ENCODE measurements around the gene ADORA2B.
"Not testable (repeated sequence)": the region's sequence is repeated elsewhere in the genome, so short reads cannot be mapped to it uniquely, and the experiment has no call there.

ADORA2B gene

DNA sequence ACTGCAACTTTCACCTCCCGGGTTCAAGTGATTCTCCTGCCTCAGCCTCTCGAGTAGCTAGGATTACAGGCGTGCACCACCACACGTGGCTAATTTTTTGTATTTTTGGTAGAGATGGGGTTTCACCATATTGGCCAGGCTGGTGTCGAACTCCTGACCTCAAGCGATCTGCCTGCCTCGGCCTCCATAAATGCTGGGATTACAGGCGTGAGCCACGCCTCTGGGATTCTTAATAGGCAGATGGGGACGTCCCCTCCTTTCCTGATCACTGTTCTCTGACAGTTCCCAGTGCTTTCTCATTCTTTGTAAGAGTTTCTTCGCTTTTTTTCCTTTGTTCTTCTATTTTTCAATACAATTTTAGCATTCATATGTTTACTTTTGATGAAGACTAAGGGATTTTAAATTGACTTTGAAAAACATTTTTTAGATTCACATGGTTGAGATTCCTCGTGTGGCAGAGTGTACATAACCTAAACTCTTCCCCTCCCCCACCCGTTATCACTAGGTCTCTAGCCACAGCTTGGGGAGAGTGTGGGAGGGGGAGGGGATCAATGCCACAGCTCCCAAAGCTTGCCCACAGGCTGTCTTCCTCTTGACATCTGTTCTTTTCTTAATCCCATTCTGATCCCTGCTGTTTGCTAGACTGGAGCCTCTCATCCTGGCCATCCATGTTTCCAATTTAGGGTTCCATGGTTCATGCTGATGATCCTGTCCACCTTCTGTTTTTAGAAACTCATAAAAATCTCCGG, 11.0 kb downstream of the ADORA2B start:
- DNase-seq (ENCODE audit: low read depth) = peak; percentile 93

DNA sequence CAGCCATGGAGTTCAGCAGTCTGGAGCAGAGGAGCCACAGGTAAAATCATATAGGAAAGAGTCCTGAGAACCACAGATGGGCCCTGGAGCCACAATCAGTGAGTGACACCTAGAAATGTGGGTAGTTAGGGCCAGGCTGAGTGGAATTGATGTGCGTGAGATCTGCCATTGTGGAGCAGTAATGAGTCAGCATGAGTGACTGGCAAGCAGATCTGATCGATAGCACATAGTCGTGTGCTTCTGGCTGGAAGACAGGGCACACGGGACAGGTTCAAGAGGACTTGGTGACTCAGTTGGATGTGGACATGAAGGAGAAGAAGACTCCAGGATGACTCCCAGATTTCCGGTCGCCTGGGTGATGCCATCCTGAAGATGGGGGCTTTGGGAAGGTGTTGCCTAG, 12.3 kb downstream of the ADORA2B start:
- peak; percentile 72 for DNase-seq (ENCODE audit: low read depth)

DNA sequence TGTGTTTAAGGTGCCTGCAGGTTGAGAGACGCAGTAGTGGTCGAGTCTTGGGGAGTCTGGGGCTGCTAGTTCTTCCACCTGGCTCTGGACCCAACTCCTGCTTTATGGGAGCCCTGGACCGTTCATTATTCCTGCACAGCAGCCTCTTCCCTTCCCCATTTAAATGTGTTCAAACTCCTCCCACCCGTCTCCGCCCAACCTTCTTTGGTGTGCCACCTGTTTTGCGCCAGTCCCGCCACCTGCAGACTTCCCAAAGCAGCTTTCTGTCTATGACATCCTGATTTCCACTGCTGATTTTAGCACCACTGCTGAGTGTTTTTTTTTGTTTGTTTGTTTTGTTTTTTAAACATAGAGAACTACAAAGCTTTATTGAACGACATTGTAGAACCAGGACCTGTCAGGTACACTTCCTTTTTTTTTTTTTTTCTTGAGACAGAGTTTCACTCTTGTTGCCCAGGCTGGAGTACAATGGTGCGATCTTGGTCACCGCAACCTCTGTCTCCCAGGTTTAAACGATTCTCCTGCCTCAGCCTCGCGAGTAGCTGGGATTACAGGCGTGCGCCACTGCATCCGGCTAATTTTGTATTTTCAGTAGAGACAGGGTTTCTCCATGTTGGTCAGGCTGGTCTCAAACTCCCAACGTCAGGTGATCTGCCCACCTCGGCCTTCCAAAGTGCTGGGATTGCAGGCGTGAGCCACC, 12.8 kb downstream of the ADORA2B start:
- no peak for DNase-seq (ENCODE audit: low read depth)

DNA sequence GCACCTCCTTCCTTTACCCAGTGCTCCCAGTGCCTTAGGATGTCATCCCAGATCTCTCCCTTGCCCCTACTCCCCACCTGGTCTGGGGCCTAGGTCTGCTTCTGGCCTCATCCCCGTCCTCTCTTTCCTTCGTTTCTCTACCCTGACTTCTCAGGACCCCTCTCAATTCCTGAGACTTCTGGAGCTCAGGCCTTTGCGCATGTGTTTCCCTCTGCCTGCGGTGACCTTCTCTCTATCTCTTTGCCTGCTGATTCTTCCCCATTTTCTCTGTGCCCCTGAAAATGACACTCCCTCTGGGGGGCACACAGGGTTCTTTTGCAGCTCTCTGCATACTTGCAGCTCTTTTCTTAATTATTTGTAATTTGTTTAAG, 13.5 kb downstream of the ADORA2B start:
- no peak for DNase-seq (ENCODE audit: low read depth)

DNA sequence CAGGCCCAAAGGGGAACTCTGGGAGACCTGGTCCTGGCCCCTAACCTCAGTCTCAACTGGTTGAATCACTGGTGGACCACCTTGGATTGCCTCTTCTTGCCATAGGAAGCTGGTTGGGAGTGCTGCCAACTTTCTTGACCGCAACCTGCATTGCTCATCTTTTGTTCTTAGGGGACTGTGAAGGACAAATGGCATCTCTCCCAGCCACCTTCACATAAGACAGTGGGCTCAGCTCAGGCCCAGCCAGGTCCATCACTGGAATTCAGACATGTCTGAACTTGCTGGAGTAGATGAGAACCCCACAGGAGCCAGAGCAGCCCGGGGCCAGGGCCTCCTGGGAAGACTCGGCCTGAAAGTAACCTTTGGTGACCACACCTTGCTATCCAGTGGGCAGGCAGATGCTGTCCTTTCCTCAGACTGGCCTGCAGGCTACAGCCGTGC, 18.8 kb downstream of the ADORA2B start:
- no peak for DNase-seq (ENCODE audit: low read depth)

DNA sequence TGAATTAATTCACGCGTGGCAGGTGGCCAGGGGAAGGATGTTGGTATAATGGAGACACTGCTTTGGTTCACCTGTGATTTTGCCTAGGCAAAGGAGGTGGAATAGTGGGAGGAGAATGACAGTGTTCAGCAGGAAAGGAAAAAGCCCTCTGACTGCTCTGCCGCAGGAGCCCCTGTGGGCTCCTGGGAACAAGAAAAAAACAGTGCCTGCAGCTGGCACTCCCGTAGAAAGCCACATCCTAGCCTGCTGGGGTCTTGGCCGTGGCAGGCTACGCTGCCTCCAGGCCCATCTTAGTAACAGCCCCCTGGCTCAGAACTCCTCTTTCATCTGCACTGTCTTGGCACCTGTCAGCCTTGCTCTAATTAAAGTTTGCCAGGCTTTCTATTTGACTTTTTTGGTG, 20.6 kb downstream of the ADORA2B start:
- no peak for DNase-seq (ENCODE audit: low read depth)

DNA sequence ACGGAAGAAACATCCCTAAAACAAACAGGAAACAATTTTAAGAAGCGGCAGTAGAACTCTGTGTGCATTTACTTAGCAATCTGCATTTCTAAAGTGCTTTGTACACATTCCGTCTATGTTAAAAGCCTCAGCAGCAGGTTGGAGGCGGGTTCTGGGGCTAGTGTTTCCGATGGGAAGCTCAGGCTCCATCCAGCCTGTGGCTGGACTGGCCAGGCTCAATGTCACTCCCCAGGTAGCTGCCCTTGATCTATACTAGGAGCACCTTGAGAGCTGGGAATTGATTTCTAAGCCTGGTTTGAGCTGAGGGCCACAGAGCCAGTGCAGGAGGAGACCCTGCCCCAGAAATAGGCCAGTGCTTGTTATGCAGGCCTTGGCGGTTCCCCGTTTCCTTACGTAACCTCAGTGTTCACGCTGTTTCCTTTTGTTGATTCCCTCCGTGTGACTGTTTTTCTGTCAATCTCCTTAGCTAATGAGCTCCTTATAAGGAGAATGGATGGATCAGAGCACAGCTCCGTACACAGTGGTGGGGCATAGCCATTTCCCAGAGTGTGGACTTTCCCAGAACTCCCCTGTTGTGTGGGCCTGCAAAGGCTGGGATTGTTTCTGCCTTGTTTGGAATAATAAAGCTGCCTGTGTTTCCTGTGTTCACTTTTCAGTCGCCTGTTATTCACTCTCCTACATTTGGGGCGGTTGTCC, 21.4 kb downstream of the ADORA2B start:
- no peak for DNase-seq (ENCODE audit: low read depth)

DNA sequence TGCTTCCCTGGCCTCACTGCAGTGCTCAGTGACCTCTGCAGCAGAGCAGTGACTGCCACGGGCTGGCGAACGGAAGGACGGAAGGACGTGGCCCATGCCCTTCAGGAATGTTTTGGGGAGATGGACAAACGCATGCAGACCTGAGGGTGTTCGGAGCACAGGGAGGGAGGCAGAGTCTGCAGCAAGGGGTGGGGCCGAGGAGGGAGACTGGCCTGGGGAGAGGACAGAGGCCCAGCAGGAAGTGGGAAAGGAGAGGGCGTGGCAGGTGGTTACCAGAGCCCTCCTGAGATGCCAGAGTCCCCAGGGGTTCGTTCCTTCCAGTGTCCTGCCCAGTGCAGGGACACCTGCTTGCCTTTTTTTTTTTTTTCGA, 21.9 kb downstream of the ADORA2B start:
- DNase-seq (ENCODE audit: low read depth) = peak; percentile 72

DNA sequence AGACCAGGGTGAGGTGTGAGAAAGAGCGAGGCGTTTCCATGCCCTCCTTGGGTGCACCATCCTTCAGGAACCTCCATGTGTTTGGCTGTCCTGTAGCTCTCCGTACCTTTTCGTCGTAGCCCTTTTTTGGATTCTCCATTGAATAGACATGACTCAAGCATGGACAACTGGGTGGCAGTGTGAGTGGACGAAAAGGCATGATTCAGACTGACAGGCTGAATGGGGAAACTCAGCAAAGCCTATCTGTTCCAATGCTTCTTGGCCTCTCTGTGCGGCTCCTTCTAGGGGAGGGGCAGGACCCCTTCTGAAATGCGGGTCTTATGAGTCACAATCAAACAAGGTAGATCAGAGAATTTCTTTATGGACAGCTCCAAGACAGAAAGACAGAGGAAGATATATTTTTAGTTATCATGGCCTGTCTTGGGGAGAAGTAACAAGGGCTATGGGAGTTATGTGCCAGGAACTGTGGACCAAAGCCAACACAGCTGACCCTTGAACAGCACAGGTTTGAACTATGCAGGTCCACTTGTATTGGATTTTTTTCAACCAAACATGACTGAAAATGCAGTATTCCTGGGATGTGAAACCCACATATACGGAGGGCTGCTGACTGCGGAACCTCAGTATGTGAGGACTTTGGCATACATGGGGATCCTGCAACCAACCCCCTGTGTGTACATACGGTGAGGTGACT, 22.9 kb downstream of the ADORA2B start:
- no peak for DNase-seq (ENCODE audit: low read depth)

DNA sequence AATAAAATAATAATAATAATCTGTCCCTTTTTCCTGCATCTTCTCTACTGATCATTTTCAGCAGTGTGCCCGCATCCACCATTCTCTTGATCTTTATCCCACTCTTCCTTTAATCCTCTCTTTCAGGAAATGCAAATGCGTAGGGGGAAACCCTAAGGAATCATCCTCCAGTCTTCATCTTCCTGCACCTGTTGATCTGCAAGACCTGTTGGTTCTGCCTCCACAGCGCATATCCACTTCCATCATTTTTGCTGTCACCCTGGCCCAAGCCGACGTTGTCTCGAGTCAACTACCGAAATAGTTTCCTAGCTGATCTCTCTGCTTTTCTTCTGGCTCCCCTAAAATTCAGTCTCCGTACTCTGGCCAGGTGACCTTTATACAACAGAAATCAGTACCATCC, 24.5 kb downstream of the ADORA2B start:
- DNase-seq (ENCODE audit: low read depth) = no peak

DNA sequence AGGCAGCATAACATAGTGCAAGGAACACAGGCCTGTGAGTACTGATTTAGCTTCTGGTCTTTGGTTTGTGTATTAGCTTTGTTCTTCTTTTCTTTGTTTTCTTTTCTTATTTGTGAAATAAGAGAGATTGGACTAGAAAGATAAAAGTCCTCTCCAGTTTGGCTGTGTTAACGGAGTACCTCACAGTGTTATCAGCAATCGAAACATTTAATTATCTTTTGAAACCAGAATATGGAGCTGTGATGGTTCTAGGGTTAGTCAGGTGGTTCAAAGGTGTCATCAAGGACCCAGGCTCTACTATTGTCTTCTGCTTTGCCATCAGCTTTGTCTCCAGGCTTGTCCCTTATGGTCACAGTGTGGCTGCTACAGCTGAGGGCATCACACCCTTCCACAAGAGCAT, 25.6 kb downstream of the ADORA2B start:
- no peak for DNase-seq (ENCODE audit: low read depth)

DNA sequence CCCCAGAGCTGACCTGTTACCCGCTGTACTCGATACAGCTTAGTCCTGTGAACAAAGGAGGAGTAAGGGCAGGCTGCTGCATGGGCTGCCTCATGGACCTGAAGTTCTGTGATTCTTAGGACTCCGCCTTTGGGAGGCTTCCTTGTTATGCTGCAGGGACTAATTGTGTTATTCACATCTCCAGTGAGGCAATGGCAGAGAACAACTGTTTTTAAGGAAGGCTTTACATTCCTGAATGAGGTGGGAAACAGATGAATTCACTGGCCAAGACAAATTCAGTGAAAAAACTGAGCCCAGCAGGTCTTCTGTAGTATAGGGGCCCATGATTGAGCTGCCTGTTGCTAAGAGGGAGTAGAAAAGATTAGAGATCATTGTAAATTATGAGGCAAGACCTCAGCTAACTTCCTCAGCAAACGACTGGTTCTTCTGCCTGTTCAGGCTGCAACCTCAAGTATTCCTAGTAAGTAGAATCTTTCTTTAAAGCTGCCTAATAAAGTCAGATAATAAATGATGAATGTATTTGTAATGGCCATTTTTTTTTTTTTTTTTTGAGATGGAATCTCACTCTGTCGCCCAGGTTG, 26.3 kb downstream of the ADORA2B start:
- DNase-seq (ENCODE audit: low read depth) = no peak

DNA sequence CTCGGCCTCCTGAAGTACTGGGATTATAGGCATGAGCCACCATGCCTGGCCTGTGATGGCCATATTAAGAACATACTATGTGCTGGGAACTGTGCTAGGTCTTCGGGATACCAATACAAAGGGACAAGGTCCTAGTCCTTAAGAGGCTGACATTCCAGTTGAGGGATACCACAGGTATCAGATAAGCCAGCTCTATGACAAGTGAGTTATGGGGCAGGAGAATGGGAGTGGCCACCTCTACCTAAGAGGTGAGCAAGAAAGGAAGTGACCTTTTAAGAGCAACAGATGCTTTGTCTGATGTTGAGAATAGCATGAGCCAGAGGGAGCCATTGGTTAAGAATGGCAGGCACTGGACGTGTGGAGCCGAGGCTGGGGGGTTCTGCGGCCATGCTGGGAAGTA, 27.0 kb downstream of the ADORA2B start:
- no peak for DNase-seq (ENCODE audit: low read depth)

DNA sequence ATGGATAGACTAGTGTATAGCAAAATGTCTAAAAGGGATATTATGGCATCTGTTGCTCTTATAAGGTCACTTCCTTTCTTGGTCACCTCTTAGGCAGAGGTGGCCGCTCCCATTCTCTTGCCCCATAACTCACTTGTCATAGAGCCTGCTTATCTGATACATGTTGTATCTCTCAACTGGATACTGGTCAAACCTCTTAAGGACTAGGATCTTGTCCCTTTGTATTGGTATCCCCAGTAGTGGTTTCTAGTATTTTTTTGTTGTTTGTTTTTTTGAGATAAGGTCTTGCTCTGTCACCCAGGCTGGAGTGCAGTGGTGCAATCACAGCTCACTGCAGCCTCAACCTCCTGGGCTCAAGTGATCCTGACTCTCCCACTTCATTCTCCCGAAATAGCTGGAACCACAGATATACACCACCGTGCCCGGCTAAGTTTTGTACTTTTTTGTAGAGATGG, 27.6 kb downstream of the ADORA2B start:
- DNase-seq (ENCODE audit: low read depth) = no peak

DNA sequence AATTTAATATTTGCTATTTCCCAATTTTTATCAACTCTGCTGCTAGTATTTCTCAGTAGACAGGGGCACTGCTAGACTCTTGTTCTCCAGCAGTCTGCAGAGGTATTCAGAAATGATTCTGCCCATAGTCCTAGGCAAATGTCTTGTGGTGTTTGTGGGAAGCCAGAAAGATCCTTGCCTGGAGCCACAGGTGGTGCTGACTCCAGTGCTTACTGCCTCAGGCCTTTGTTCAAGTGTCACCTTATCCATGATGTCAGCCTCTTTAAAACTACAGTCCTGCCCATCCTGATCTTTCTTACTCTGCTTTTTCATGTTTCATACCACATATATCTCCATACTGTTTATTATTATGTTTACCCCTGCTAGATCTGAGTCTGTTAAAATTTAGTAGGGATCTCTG, 28.1 kb downstream of the ADORA2B start:
- DNase-seq (ENCODE audit: low read depth) = no peak

DNA sequence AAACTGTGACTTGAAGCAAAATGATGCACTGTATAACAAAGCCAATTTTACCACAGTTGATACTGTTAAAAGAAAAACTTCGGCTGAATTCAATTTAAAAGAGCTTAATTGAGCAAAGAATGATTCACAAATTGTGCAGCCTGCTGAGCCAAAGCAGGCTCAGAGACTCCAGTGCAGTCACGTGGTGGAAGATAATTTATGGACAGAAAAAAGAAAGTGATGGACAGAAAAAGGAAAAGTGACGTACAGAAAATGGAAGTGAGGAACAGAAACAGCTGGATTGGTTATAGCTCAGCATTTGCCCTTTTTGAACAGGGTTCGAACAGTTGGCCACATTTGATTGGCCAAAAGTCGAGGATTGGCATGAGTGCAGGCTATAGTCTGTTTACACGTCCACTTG, 28.9 kb downstream of the ADORA2B start:
- DNase-seq (ENCODE audit: low read depth) = no peak

DNA sequence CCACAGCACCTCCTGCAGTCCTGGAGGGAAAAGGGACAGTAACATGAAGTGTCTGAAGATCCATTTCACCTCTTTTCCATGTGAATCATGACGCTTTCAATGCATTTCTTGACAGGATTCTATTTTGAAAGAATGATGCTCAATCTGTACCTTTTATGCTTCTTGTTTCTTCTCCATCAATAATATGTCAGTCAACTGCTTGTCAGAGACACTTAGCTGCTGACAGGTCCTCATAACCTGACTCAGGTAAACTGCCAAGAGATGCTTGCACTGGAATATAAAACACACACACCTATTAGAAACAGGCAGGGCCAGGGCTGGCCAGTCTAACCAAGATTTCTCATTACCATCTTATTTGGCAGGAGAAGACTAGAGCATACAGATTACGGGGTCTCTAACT, 33.0 kb downstream of the ADORA2B start:
- no peak for DNase-seq (ENCODE audit: low read depth)

DNA sequence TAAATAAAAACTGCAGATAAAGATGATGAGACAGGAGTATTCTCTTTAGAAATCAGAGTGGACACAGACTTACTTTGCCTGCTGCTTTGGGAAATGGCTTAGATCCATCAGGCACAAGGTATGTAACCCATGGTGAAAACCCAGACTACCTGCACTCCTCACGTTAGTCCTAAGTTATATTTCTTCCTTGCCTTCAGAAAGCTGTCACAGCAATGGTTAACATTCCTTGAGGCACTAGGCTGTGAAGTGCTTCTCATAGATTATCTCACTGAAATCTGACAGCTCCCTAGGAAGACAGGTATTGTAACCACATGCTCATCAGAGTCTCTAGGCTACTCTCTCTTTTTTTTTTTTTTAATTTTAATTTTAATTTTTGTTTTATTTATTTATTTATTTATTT, 33.7 kb downstream of the ADORA2B start:
- no peak for DNase-seq (ENCODE audit: low read depth)

DNA sequence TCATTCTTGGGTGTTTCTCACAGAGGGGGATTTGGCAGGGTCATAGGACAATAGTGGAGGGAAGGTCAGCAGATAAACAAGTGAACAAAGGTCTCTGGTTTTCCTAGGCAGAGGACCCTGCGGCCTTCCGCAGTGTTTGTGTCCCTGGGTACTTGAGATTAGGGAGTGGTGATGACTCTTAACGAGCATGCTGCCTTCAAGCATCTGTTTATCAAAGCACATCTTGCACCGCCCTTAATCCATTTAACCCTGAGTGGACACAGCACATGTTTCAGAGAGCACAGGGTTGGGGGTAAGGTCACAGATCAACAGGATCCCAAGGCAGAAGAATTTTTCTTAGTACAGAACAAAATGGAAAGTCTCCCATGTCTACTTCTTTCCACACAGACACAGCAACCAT, 34.1 kb downstream of the ADORA2B start:
- not testable (repeated sequence) for DNase-seq (ENCODE audit: low read depth)

DNA sequence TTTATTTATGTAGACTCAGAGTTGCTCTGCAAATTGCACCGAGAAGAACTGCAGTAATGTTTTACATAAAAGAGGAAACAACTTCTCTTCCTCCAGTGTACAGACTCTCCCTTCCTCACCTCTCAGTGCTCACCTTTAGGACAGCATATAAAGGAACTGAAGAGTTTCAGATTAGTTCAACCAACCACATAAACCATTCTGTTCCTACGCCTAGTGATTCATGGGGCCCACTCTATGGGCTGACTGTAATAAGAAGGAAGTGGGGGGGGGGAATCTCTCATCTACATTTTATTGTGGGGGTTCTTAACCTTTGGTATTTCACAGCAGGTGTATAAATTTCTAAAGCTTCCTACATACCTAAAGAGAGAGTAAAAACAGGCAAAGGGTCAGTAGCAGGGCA, 36.3 kb downstream of the ADORA2B start:
- DNase-seq (ENCODE audit: low read depth) = no peak

DNA sequence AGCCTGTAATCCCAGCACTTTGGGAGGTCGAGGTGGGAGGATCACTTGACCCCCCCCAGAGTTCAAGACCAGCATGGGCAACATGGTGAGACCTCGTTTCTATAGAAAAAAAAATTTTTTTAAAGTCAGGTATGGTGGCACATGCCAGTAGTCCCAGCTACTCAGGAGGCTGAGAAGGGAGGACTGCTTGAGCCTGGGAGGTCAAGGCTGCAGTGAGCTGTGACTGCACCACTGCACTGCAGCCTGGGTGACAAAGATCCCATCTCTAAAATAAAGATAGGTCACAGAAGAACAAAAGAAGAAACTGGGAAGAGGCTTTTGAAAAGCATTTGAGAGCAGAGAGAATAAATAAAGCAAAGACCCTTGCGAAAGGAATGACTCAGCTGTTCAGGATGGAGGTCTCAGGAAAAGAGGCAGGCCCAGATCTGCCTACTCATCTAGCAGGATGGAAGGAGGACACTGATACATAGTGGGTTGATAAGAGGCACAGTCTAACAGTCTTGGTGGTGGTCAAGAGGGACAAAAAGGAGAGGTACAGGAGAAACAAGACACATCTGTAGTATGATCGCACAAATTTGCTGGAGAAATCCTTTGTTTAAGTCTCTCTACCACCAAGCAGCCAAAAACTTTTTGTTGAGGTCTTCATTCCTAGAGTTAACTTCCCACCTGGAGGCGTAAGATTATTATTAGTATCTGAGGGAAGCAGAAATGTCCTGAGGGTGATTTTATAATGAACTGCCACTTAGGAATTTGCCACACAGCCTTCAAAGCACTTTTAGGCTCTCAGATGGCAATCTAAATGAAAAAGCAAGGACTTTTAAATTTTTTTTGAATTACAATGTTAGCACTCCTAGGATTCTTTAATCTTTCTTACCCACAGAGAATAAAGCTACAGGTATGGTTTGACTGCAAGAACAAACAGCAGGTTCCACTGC, 37.0 kb downstream of the ADORA2B start:
- peak; percentile 69 for DNase-seq (ENCODE audit: low read depth)
